ENCODE data around the gene LRIG3. TPM values are rescaled to one million over a fixed set of nuclear protein-coding genes. Genes with fewer than 3 reads are reported as not detected.

The LRIG3 gene
- total and polyA plus RNA-seq, 2 donors (not counting 3 experiments of a cell fraction or from before 2014, with no cell fraction given) = 55.5 to 55.7 TPM

DNA sequence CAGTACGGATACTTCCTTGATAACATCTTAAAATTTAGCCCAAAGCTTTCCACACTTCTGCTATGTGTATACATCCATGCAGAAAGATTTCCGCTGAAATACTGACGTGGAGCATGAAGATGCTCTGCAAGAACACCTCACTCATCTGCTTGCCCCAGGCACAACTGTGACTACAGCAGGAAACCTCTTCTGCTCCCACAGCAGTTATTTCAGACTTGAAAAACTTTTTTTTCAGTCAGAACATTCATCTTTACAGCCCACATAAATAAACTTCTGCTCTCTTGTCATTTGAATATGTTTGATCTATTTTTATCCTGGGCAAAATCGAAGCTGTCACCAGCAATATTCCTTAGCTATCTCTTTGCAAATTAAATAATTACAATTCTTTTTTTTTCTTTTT is 6.8 kb upstream of the LRIG3 start:
- intact Hi-C loops (cut with micrococcal nuclease) = no loop called here

More for the DNA sequence above, 6.8 kb upstream of the LRIG3 start:
- DNase-seq (ENCODE audit: low read depth, low spot score) (no peak), FAIRE-seq (no peak)
- dilution Hi-C loops (cut with MboI; ENCODE audit: extremely low pct_ligation_motif_present, low sequenced_read_pairs) = no loop called here
- Histone ChIP-seq H2AFZ (ENCODE audit: low read depth, low read length) (no peak overlapping the region), H3K4me1 (ENCODE audit: control insufficient read depth, extremely low read depth, insufficient read depth, low read length) (peaks cover 37% of the 10 kb centered on the region), H3K36me3 (ENCODE audit: control insufficient read depth in 2 of 2, extremely low read depth in 1 of 2, insufficient read depth in 2 of 2, low read length in 2 of 2) (no peaks in the 10 kb centered on the region), H3K4me2 (ENCODE audit: insufficient read depth, low read length) (no peak overlapping the region), H3K9me1 (replicated peaks; ENCODE audit: control insufficient read depth, extremely low read depth, insufficient read depth, low read length) (no peaks in the 10 kb centered on the region), H3K9me3 (replicated peaks; ENCODE audit: control insufficient read depth, insufficient read depth, low read length) (no peaks in the 10 kb centered on the region), H3K27me3 (ENCODE audit: control insufficient read depth in 2 of 2, insufficient read depth in 2 of 2, low read length in 2 of 2) (no peaks in the 10 kb centered on the region), H4K20me1 (replicated peaks; ENCODE audit: control insufficient read depth, extremely low read depth, insufficient read depth, low read length) (no peaks in the 10 kb centered on the region), H3K4me3 (replicated peaks in 1 of 3; ENCODE audit: insufficient read depth in 1 of 3, low read depth in 1 of 3, low read length in 3 of 3) (no peak overlapping the region), H3K79me2 (ENCODE audit: control insufficient read depth, insufficient read depth, low read length) (no peaks in the 10 kb centered on the region), H3K9ac (replicated peaks; ENCODE audit: extremely low read depth, insufficient read depth, low read length) (no peak overlapping the region), H3K27ac (ENCODE audit: insufficient read depth, low read depth, low read length) (no peak overlapping the region)
- no peak for TF ChIP-seq POLR2A (IDR thresholded peaks at IDR 0.05; ENCODE audit: low read depth, low read length)
- TF ChIP-seq FOS (IDR thresholded peaks at IDR 0.05; ENCODE audit: borderline replicate concordance, insufficient read depth, low read length) = no peak
- no peak for TF ChIP-seq EZH2 (IDR thresholded peaks at IDR 0.05; ENCODE audit: borderline replicate concordance, low read depth, low read length, severe bottlenecking)
- no peak for TF ChIP-seq MAX (IDR thresholded peaks at IDR 0.05; ENCODE audit: insufficient read depth, insufficient read length)
- TF ChIP-seq GATA2 (IDR thresholded peaks at IDR 0.05; ENCODE audit: insufficient read depth, insufficient read length, low read depth, low read length) = no peak
- TF ChIP-seq, protein P1, sequence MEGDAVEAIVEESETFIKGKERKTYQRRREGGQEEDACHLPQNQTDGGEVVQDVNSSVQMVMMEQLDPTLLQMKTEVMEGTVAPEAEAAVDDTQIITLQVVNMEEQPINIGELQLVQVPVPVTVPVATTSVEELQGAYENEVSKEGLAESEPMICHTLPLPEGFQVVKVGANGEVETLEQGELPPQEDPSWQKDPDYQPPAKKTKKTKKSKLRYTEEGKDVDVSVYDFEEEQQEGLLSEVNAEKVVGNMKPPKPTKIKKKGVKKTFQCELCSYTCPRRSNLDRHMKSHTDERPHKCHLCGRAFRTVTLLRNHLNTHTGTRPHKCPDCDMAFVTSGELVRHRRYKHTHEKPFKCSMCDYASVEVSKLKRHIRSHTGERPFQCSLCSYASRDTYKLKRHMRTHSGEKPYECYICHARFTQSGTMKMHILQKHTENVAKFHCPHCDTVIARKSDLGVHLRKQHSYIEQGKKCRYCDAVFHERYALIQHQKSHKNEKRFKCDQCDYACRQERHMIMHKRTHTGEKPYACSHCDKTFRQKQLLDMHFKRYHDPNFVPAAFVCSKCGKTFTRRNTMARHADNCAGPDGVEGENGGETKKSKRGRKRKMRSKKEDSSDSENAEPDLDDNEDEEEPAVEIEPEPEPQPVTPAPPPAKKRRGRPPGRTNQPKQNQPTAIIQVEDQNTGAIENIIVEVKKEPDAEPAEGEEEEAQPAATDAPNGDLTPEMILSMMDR (IDR thresholded peaks at IDR 0.05; ENCODE audit: extremely low read depth in 1 of 2, insufficient read depth in 1 of 2, low read depth in 1 of 2, low read length in 2 of 2) = no peak
- no peak for TF ChIP-seq MYC (IDR thresholded peaks at IDR 0.05; ENCODE audit: low read depth, low read length)
- no peak for TF ChIP-seq JUN (IDR thresholded peaks at IDR 0.05; ENCODE audit: borderline replicate concordance, insufficient read depth, insufficient read length, low read depth)
- TF ChIP-seq POLR2AphosphoS5 (IDR thresholded peaks at IDR 0.05; ENCODE audit: insufficient read depth, low read depth, low read length) = no peak
- BruUV-seq (replicated peaks) = no TSS peak
- CTCF ChIA-PET = no interaction called here
- POLR2A ChIA-PET = no interaction called here

Data from endothelial cell of umbilical vein (primary cell).